Stimulated activated CD8-positive, alpha-beta memory T cell treated with anti-CD3 and anti-CD28 coated beads, Interleukin-4, amount 100 ng/mL, for 4 hours (primary cell): ENCODE results near the gene UBXN11.

Experiments
- DNase-seq, 2 donors: peaks; one replicate each; pipeline ENCODE4 v3.0.0-alpha.2; 2020; ENCODE audit warnings: low read depth in 2 of 2, low spot score in 1 of 2

Gene UBXN11

DNA sequence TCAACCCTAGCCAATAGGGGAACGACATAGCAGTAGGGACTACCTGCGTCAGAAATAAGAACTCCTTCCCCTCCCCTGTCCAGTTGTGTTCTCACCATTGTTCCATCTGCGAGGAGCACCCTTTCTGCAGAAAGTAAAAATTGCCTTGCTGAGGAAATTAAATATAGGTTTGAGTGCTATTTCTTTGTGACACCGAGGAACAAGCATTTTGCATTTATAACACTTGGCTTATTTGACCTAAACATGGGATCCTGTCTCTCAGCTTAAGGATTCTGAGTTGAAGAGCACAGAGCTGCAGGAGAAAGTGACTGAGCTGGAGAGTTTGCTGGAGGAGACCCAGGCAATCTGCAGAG is 37.3 kb downstream of the UBXN11 start:
- DNase-seq: no peak

DNA sequence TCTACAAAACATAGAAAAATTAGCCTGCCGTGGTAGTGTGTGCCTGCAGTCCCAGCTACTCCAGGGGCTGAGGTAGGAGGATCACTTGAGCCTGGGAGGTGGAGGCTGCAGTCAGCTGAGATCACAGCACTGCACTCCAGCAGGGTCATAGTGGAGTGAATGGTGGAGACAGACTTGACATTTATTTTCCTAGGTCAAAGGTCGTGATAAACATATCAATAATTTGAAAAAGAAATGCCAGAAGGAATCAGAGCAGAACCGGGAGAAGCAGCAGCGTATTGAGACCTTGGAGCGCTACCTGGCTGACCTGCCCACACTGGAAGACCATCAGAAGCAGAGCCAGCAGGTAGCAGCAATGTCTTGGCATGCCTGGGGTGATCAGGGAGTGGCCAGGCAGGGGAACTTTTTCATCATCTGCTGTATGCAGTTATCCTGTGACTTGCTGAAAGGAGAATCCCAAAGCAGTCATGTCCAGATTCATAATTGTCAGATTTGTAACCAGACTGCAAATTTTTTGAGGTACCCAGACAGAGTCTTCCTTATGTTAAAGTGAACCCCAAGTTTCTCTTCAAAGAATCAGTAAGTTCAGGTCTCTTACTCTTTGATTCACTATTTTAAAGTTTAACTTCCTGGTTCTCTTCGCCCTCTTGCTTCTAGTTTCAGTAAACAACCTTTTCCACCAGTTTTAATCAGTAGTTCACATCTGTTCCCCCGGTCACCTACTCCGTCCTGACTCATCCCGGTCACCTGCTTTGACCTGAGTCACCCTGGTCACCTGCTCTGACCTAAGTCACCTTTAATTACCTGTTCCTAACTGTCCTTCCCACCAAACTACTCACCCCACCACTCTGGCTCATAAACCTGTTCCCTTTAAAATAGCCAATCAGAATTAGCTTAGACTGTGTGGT is 37.9 kb downstream of the UBXN11 start:
- DNase-seq: no peak

DNA sequence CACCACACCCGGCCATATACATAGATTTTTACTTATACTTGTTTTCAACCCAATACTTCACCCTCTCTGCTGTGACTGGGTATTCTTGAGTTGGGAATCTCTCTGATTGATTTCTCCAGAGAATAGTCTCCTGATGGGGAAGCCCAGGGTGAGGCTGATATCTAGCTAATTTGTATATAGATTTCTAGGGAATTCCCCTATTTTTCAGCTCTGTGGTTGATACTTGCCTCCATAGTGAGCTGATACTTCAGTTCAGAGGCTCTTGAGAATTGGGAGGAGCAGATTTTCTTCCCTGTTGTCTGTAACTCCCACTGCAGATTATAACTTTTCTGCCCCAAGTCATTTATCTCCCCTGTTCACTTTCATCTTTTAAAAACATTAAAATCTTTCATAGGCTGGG is 41.0 kb downstream of the UBXN11 start:
- DNase-seq: no peak

DNA sequence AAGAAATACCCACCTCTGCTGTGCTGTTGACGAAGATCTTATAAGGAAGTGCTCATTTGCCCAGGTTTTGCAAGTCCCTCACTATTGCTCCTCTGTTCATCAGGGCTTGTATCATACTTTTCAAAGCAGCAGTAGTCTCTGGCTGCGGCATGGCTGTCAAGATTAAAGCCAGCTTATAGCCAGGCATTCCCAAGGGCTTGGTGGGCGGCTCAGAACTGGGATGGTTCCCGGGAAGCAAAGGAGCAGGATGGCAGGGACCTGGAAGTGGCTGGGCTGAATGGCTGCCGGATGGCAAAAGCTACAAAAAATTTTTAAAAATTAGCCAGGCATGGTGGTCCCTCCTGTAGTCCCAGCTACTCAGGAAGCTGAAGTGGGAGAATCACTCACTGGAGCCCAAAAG is 43.2 kb downstream of the UBXN11 start:
- DNase-seq: no peak

DNA sequence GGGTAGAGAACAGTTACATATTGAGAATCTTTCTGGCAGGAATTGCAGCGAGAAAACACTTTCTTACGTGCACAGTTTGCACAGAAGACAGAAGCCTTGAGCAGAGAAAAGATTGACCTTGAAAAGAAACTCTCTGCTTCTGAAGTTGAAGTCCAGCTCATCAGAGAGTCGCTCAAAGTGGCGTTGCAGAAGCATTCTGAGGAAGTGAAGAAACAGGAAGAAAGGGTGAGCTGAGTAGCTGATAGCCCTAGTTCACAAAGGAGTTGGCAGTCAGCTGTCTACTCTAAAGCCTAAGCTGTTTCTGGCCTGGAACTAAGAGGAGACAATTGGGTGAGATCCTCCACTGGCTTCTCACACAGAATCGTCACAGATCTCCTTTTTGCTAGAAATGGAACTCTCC is 46.9 kb downstream of the UBXN11 start:
- DNase-seq: no peak

DNA sequence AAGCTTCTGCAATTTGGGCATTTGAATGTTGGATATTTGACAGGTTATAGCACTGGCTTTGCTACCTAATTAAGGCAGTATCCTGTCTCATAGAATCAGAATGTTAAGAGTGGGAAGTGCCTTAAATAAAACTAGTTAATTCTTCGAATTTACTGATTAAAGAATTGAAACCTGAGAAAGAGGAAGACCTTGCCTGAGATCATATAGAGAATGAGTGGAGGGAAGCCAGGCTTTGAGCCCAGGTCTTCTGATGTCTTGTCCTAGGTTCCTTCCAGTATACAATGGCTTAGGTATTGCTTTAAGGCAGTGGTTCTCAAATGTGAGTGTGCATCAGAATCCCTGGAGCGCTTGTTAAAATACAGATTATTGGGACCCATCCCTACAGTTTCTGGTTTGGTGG is 47.4 kb downstream of the UBXN11 start:
- DNase-seq: no peak

DNA sequence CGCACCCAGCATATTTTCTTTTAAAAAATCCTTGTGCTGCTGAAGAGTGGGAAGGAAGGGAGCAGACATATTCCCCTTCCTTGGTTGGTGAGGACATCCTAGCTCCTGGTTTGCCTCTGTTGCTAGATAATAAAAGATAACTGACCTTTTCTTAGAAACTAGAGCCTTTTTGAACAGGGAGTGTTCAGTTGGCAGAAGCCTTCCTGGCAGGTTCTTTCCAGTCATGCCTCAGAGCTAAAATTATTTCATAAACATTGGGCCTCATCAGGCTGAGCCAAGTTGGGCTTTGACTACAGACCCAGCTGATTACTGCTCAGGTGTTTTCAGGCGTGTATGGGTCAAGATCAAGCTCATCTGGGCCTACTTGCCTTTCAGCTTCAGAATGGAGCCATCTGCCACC is 49.2 kb downstream of the UBXN11 start:
- no peak for DNase-seq

DNA sequence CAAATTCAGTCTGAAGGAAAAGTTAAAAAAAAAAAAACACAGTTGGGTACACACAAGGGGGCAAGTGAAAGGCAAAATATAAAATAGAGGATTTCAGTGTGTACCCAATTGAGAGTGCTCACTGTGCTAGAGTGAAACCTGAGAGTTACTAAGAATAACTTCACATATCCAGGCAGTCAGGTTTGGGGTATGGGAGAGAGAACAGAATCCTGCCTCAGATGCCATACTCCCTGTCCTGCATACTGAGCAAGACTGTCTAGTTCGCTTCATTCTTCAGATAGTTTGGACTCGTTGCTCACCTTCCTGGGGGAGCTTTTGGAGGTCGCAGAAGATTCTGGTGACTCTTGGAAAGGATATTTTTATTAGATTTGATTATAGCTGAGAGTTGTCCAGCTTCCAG is 52.0 kb downstream of the UBXN11 start:
- no peak for DNase-seq

DNA sequence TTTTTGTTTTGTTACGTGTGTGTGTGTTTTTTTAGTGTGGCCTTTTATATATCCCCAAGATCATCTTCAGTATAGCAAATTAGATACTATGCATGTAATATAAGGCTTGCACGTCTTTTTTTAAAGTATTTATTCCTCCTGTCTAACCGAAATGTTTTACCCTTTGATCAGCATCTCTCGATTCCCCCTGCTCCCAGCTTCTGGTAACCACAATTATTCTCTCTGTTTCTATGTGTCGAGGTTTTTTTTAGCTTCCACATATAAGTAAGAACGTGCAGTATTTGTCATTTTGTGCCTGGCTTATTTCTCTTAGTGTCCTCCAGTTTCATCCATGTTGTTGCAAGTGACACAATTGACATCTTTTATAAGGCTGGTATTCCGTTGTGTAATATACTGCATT is 53.7 kb downstream of the UBXN11 start:
- DNase-seq: no peak

DNA sequence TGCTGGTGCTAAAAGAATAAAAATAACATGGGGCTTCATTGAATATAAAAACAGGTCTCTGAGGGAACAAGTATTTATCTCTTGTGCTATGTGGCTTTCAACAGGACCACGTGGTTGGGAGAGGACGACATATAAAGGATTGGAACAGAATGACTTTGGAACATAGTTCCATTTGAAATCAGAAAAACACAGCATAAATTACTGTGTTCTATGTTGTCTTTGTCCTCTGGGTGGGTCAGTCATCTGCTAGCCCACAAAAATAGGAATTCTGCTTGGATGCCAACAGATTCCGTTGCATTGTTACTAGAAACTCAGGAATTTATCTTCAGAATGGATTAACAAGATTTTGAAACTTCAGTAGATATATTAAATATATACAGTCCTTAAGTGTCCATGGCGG is 66.5 kb downstream of the UBXN11 start:
- no peak for DNase-seq

DNA sequence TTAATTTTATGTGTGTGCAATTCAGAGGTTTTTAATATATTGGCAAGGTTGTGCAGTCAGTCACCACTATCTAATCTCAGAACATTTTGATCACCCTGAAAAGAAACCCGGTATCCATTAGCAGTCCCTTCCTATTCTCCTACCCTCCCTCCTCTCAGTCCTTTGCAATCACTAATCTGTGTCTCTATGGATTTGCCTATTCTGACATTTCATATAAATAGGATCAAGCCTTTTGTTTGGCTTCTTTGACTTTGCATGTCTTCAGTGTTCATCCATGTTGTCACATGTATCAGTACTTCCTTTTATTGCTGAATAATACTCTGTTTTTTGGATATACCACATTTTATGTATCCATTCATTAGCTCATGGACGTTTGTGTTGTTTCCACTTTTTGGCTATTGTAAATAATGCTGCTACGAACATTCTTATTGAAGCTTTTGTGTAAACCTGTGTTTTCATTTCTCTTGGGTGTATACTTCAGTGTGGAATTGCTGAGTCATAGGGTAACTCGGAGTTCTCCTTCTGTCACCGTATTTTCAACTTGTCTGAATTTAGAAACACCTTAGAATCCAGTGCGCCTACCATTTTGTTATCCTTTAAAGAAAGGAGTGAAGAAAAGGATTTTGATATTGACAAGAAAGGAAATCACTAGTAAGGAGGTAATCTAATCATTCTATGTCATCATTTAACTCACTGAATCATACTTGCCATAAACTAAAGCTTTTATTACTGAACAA is 69.0 kb downstream of the UBXN11 start:
- no peak for DNase-seq

DNA sequence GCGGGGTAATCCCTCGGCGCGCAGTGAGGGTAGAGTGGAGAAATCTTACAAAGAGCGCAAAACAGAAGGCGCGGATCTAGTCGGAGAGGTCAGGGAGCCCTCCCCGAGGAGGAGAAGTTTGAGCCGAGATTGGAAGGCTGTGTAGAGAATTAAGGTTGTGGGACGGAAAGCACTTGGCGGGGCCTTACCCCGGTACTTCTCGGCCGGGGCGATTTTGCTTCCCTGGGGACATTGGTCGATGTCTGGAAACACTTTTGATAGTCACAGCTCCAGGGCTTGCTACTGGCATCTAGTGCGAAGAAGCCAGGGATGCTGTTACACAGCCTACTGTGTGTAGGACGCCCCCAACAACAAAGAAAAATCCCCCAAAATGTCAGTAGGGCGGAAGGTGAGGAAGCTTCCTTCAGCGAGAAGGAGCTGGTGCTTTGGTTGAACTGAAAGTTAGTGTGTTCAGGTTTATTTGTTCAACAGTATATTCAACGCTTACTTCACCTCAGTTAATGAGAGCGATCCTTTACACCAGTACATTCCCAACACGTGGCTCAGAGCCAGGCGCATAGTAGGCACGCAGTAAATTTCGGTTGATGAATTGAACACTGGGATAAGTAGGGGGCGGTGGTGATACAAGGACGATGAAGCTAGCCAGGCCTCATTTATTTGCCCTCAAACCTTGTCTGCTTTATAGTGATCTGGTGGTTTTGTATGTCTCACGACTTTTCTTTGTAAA is 71.6 kb downstream of the UBXN11 start:
- no peak for DNase-seq

DNA sequence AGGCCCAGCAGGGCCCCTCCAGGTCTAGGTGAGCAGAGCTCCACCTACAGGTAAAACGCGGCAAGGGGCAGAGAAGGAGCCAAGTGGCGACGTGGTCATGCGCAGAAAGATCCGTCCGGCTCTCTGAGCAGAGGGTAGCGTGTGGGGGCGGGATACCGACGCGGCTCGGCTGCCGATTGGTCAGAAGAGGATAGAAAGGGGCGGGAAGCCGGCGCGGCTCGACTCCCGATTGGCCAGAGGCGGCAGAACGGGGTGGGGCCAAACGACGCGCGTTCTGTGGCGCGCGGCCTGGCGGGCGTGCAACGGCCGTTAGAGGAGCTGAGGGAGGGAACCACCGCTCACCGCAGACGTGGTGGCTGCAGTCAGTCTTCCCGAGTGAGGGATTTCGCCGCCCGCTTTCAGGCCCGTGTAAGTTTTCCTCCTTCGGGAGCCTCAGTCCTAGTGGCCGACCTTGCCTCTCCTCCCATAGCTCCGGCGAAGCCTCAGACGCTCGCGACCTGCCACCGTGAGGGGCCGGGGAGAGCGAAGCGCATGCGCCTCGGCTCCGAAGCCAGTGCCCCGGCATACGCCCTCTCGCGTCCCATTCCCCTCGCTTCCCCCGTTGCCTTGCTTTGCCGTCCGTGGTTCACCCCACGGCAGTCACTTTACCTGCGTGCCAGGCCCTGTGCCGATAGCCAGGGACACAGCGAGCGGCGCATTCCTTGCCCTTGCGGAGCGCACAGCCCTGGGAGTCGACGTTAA is 72.4 kb downstream of the UBXN11 start, which contains the start of gene CEP85:
Gene CEP85, plus strand, starts transcription at position 298 of the 741 bp plus-strand sequence. CDS start 5,584 bp downstream, outside the sequence.
- DNase-seq: peak; percentile 92 to 96
